Measurements from ENCODE around the gene SLC5A2.

GRCh38 chr16:31531096-31531495 is 48.2 kb downstream of the SLC5A2 start:
- TF ChIP-seq, protein P1, sequence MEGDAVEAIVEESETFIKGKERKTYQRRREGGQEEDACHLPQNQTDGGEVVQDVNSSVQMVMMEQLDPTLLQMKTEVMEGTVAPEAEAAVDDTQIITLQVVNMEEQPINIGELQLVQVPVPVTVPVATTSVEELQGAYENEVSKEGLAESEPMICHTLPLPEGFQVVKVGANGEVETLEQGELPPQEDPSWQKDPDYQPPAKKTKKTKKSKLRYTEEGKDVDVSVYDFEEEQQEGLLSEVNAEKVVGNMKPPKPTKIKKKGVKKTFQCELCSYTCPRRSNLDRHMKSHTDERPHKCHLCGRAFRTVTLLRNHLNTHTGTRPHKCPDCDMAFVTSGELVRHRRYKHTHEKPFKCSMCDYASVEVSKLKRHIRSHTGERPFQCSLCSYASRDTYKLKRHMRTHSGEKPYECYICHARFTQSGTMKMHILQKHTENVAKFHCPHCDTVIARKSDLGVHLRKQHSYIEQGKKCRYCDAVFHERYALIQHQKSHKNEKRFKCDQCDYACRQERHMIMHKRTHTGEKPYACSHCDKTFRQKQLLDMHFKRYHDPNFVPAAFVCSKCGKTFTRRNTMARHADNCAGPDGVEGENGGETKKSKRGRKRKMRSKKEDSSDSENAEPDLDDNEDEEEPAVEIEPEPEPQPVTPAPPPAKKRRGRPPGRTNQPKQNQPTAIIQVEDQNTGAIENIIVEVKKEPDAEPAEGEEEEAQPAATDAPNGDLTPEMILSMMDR (conservative IDR thresholded peaks at IDR 0.05 in 1 of 2, IDR thresholded peaks at IDR 0.05 in 1 of 2; ENCODE audit: low read depth in 1 of 2, low read length in 2 of 2) = no peak
- no peak for TF ChIP-seq EZH2 (IDR thresholded peaks at IDR 0.05; ENCODE audit: low read length, missing control alignments)
